HEK293 (cell line): Measurements from ENCODE around the gene CABP4.

Experiments used
- CTCF ChIA-PET: fragments of 350-600 bp; formaldehyde crosslinking; extraction: SDS; loops from one replicate; lab custom pipeline; 2021; ENCODE audit warnings: antibody characterized with exemption; lab: Yijun Ruan, JAX
- POLR2A ChIA-PET: fragments of 300-600 bp; formaldehyde crosslinking; extraction: SDS; loops from one replicate; lab custom pipeline; 2020; ENCODE audit warnings: antibody characterized with exemption, inconsistent platforms; lab: Yijun Ruan, JAX
- H3K27ac ChIP-seq: fragments of 200-500 bp; sonication (Bioruptor generic); 2 replicates; pipeline ENCODE4 v1.5.1; 2014; ENCODE audit warnings: low read depth, low read length, control low read depth, inconsistent platforms; ENCODE audit errors: extremely low read depth
- H3K36me3 ChIP-seq, 2 experiments: fragments of 200-500 bp in 1 of 2; sonication (Bioruptor generic) in 1 of 2; 1 replicate in 1 of 2; 2 replicates in 1 of 2; pipeline ENCODE4 v1.5.1; 2014 to 2017; ENCODE audit warnings: inconsistent platforms in 2 of 2, low read length in 2 of 2; ENCODE audit not compliant: control insufficient read depth in 2 of 2, insufficient read depth in 1 of 2
- H3K4me1 ChIP-seq: fragments of 200-500 bp; sonication (Bioruptor generic); 2 replicates; pipeline ENCODE4 v1.5.1; 2014; ENCODE audit warnings: mild to moderate bottlenecking, low read length, inconsistent platforms; ENCODE audit not compliant: control insufficient read depth, insufficient read depth
- H3K4me3 ChIP-seq: 2 replicates; pipeline ENCODE4 v1.5.1; 2011; ENCODE audit warnings: low read depth, mild to moderate bottlenecking, control low read depth, low read length, moderate library complexity
- H3K9me3 ChIP-seq: fragments of 200-500 bp; sonication (Bioruptor generic); 2 replicates; pipeline ENCODE4 v1.5.1; 2014; ENCODE audit warnings: low read depth, low read length, inconsistent platforms; ENCODE audit not compliant: control insufficient read depth, insufficient read depth
- GLI2 ChIP-seq: fragments of 450-650 bp; formaldehyde crosslinking; IDR thresholded peaks from 2 replicates; pipeline ENCODE4; 2017; ENCODE audit warnings: missing biosample characterization, missing genetic modification characterization, low read depth, borderline replicate concordance
- KLF1 ChIP-seq: fragments of 450-650 bp; formaldehyde crosslinking; IDR thresholded peaks from 2 replicates; pipeline ENCODE4 v1.5.1; 2016; ENCODE audit warnings: missing biosample characterization, missing genetic modification characterization
- SCRT1 ChIP-seq: fragments of 450-650 bp; formaldehyde crosslinking; IDR thresholded peaks from 2 replicates; pipeline ENCODE4 v1.5.1; 2016; ENCODE audit warnings: missing biosample characterization, missing genetic modification characterization, borderline replicate concordance
- ZBTB1 ChIP-seq: fragments of 450-650 bp; formaldehyde crosslinking; IDR thresholded peaks from 2 replicates; pipeline ENCODE4 v1.5.1; 2016; ENCODE audit warnings: missing biosample characterization, missing genetic modification characterization
- ZBTB8A ChIP-seq: fragments of 450-650 bp; formaldehyde crosslinking; IDR thresholded peaks from 2 replicates; pipeline ENCODE4 v1.5.1; 2016; ENCODE audit warnings: missing biosample characterization, missing genetic modification characterization
- ZFP3 ChIP-seq: fragments of 450-650 bp; formaldehyde crosslinking; IDR thresholded peaks from 2 replicates; pipeline ENCODE4 v1.5.1; 2016; ENCODE audit warnings: low read depth, missing biosample characterization, missing genetic modification characterization
- ZNF114 ChIP-seq: fragments of 450-650 bp; formaldehyde crosslinking; IDR thresholded peaks from 2 replicates; pipeline ENCODE4 v1.5.0; 2017; ENCODE audit warnings: missing biosample characterization, missing genetic modification characterization
- ZNF169 ChIP-seq: fragments of 450-650 bp; formaldehyde crosslinking; IDR thresholded peaks from 2 replicates; pipeline ENCODE4 v1.5.1; 2016; ENCODE audit warnings: missing biosample characterization, missing genetic modification characterization
- ZNF202 ChIP-seq: fragments of 450-650 bp; formaldehyde crosslinking; IDR thresholded peaks from 2 replicates; pipeline ENCODE4 v1.5.1; 2016; ENCODE audit warnings: missing biosample characterization, missing genetic modification characterization, borderline replicate concordance
- ZNF221 ChIP-seq: fragments of 450-650 bp; formaldehyde crosslinking; IDR thresholded peaks from 2 replicates; pipeline ENCODE4 v1.5.1; 2017; ENCODE audit warnings: missing biosample characterization, missing genetic modification characterization, borderline replicate concordance
- ZNF311 ChIP-seq: fragments of 450-650 bp; formaldehyde crosslinking; IDR thresholded peaks from 2 replicates; pipeline ENCODE4 v1.5.1; 2017; ENCODE audit warnings: missing biosample characterization, missing genetic modification characterization, borderline replicate concordance
- ZNF335 ChIP-seq: fragments of 450-650 bp; formaldehyde crosslinking; conservative IDR thresholded peaks from 2 replicates; pipeline ENCODE4 v1.5.1; 2016; ENCODE audit warnings: missing biosample characterization, missing genetic modification characterization
- ZNF354C ChIP-seq: fragments of 450-650 bp; formaldehyde crosslinking; IDR thresholded peaks from 2 replicates; pipeline ENCODE4 v1.5.1; 2016; ENCODE audit warnings: missing biosample characterization, missing genetic modification characterization, low read depth, borderline replicate concordance
- ZNF416 ChIP-seq: fragments of 450-650 bp; formaldehyde crosslinking; IDR thresholded peaks from 2 replicates; pipeline ENCODE4 v1.5.1; 2016; ENCODE audit warnings: missing biosample characterization, missing genetic modification characterization
- ZNF423 ChIP-seq: fragments of 450-650 bp; formaldehyde crosslinking; IDR thresholded peaks from 2 replicates; pipeline ENCODE4 v1.5.1; 2016; ENCODE audit warnings: missing biosample characterization, missing genetic modification characterization
- ZNF426 ChIP-seq: fragments of 450-650 bp; formaldehyde crosslinking; IDR thresholded peaks from 2 replicates; pipeline ENCODE4 v1.5.1; 2017; ENCODE audit warnings: missing biosample characterization, missing genetic modification characterization, mild to moderate bottlenecking, inconsistent platforms, moderate library complexity
- ZNF433 ChIP-seq: fragments of 450-650 bp; formaldehyde crosslinking; IDR thresholded peaks from 2 replicates; pipeline ENCODE4 v1.5.1; 2016; ENCODE audit warnings: missing biosample characterization, missing genetic modification characterization, low read depth
- ZNF560 ChIP-seq: fragments of 450-650 bp; formaldehyde crosslinking; IDR thresholded peaks from 2 replicates; pipeline ENCODE4 v1.5.1; 2017; ENCODE audit warnings: missing biosample characterization, missing genetic modification characterization, borderline replicate concordance
- ZNF677 ChIP-seq: fragments of 450-650 bp; IDR thresholded peaks from 2 replicates; pipeline ENCODE4 v1.5.0; 2018; ENCODE audit warnings: missing biosample characterization, mild to moderate bottlenecking, missing genetic modification characterization, moderate library complexity
- ZNF747 ChIP-seq: fragments of 450-650 bp; formaldehyde crosslinking; IDR thresholded peaks from 2 replicates; pipeline ENCODE4 v1.5.1; 2016; ENCODE audit warnings: missing biosample characterization, missing genetic modification characterization
- ZNF792 ChIP-seq: fragments of 450-650 bp; formaldehyde crosslinking; IDR thresholded peaks from 2 replicates; pipeline ENCODE4 v1.5.1; 2016; ENCODE audit warnings: missing biosample characterization, missing genetic modification characterization
- ZNF837 ChIP-seq: fragments of 450-650 bp; formaldehyde crosslinking; IDR thresholded peaks from 2 replicates; pipeline ENCODE4 v1.5.1; 2016; ENCODE audit warnings: missing biosample characterization, missing genetic modification characterization
- ZSCAN16 ChIP-seq: fragments of 450-650 bp; formaldehyde crosslinking; IDR thresholded peaks from 2 replicates; pipeline ENCODE4 v1.5.1; 2016; ENCODE audit warnings: missing biosample characterization, missing genetic modification characterization
- ZSCAN23 ChIP-seq: fragments of 450-650 bp; formaldehyde crosslinking; IDR thresholded peaks from 2 replicates; pipeline ENCODE4 v1.5.1; 2016; ENCODE audit warnings: missing biosample characterization, missing genetic modification characterization
- TF ChIP-seq, protein P1 (sequence below): fragments of 450-650 bp; formaldehyde crosslinking; IDR thresholded peaks from 2 replicates; pipeline ENCODE4 v1.5.1; 2016; ENCODE audit warnings: missing biosample characterization, missing genetic modification characterization
- TF ChIP-seq, protein P2 (sequence below): fragments of 450-650 bp; formaldehyde crosslinking; IDR thresholded peaks from 2 replicates; pipeline ENCODE4 v1.5.1; 2016; ENCODE audit warnings: missing biosample characterization, missing genetic modification characterization
- TF ChIP-seq, protein P3 (sequence below): fragments of 450-650 bp; formaldehyde crosslinking; IDR thresholded peaks from 2 replicates; pipeline ENCODE4 v1.5.1; 2016; ENCODE audit warnings: missing biosample characterization, missing genetic modification characterization
- TF ChIP-seq, protein P4 (sequence below): fragments of 450-650 bp; formaldehyde crosslinking; optimal IDR thresholded peaks from 2 replicates; pipeline ENCODE3; 2016; ENCODE audit warnings: missing biosample characterization, mild to moderate bottlenecking, missing genetic modification characterization

CABP4 gene

DNA sequence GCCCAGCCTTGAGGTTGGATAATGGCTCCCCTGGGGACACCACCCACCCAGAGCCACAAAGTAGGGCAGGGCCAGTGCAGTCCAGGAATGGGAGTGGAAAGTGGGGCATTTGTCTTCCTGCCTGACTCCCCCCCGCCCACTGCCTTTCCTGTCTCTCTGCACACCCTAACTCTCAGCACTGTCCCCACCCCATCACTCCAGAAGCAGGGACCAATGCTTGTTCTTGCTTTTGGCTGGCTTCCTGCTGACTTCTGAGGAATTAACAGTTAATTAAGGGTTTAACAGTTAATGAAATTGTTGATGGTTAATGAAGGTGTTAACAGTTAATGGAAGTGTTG lies 45.3 kb downstream of the CABP4 start (continued):
- TF ChIP-seq, protein P1, sequence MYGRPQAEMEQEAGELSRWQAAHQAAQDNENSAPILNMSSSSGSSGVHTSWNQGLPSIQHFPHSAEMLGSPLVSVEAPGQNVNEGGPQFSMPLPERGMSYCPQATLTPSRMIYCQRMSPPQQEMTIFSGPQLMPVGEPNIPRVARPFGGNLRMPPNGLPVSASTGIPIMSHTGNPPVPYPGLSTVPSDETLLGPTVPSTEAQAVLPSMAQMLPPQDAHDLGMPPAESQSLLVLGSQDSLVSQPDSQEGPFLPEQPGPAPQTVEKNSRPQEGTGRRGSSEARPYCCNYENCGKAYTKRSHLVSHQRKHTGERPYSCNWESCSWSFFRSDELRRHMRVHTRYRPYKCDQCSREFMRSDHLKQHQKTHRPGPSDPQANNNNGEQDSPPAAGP = 0 out of 2 replicates have a peak, but pooled peaks have one; percentile 29
- TF ChIP-seq ZNF311 (tag by site-specific recombination) = no peak
- TF ChIP-seq ZNF416 (tag by site-specific recombination) = no peak
- peak; percentile 77 for TF ChIP-seq KLF1 (tag by site-specific recombination)
- TF ChIP-seq ZNF560 (tag by site-specific recombination) = no peak
- no peak for TF ChIP-seq GLI2 (tag by site-specific recombination)
- no peak for TF ChIP-seq ZNF169 (tag by site-specific recombination)
- no peak for TF ChIP-seq ZSCAN23
- no peak for TF ChIP-seq ZNF354C (tag by site-specific recombination)
- no peak for TF ChIP-seq ZNF114
- TF ChIP-seq ZNF221 (tag by site-specific recombination) = no peak
- TF ChIP-seq, protein P2, sequence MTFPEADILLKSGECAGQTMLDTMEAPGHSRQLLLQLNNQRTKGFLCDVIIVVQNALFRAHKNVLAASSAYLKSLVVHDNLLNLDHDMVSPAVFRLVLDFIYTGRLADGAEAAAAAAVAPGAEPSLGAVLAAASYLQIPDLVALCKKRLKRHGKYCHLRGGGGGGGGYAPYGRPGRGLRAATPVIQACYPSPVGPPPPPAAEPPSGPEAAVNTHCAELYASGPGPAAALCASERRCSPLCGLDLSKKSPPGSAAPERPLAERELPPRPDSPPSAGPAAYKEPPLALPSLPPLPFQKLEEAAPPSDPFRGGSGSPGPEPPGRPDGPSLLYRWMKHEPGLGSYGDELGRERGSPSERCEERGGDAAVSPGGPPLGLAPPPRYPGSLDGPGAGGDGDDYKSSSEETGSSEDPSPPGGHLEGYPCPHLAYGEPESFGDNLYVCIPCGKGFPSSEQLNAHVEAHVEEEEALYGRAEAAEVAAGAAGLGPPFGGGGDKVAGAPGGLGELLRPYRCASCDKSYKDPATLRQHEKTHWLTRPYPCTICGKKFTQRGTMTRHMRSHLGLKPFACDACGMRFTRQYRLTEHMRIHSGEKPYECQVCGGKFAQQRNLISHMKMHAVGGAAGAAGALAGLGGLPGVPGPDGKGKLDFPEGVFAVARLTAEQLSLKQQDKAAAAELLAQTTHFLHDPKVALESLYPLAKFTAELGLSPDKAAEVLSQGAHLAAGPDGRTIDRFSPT (tag by site-specific recombination) = no peak
- no peak for TF ChIP-seq ZBTB1 (tag by site-specific recombination)

DNA sequence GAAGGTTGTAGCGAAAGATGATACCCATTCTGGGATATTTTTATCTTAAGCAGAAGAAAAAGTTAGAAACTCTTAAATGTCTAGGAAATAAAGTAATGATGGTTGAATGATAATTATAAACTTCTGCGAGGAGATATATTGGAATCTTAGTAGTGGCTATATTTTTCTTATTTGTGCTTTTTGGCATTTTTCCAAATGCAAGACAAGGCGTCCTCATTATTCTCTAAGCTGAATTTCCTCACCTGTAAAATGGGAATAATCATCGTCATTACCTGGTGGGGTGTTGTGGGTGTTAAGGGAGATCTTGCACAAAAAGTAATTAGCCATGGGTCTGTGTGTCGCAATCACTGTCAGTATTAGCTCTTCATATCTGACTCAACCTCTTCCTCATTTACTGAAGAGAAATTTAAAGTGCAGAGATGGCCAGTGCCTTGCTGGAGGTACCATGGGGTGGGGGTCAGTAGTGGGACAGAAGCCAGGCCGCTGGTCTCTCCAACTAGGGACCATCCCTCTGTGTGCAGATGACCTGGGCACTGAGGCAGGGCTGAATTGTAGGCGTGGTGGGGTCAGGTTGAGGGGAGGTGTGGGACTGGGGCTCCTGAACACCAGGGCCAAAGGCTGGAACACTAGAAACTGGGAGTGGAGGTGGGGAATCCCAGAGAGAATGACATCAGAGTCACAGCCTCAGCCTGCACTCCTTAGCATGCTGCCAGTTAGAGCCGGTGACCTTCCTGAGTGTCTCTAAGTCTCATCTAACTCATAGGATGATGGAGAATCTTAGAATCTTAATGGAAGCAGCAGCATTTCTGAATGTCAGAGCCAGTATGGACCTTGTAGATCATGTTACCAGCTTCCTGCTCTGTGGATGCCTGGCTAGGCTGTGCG lies 45.9 kb downstream of the CABP4 start:
- Histone ChIP-seq H3K4me1 (no peaks in the 10 kb centered on the region), H3K27ac (no peak overlapping the region), H3K9me3 (no peaks in the 10 kb centered on the region), H3K4me3 (no peak overlapping the region), H3K36me3 (peaks cover 0 to 61% of the 10 kb centered on the region in 2 experiments; a peak in 1 of 3 replicates)
- TF ChIP-seq ZSCAN16 (tag by site-specific recombination) = no peak
- TF ChIP-seq ZNF433 (tag by site-specific recombination) = no peak
- CTCF ChIA-PET = interaction anchor here (0.6 kb wide), 1 partner anchor 31 kb away, joined by 3 read pairs; no protein-coding TSS in a partner anchor
- POLR2A ChIA-PET = no interaction called here

DNA sequence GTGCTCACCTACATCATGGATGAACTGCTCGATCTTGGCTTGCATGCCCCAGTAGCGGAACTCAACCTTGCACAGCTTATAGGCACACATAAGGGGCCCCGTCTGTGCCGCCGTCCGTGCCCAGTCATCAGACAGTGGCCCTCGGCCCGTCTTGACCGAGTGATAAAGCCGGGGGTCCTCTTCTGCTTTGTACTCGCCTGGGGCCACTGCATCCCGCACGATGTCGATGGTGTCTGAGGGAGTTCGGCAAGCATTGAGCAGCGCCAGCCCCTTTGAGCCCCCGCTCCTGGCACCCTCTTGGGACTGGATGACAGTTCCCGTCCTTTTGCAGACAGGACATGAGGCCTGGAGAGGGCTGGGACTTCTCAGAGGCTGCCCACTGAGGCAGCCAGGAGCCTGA lies 46.7 kb downstream of the CABP4 start:
- POLR2A ChIA-PET = no interaction called here
- CTCF ChIA-PET = interaction anchor here (0.6 kb wide), 1 partner anchor 32 kb away, joined by 3 read pairs; no protein-coding TSS in a partner anchor
- Histone ChIP-seq H3K4me1 (no peaks in the 10 kb centered on the region), H3K9me3 (no peaks in the 10 kb centered on the region), H3K4me3 (no peak overlapping the region), H3K36me3 (peaks cover 0 to 61% of the 10 kb centered on the region in 2 experiments; a peak in 1 of 3 replicates), H3K27ac (no peak overlapping the region)
- TF ChIP-seq, protein P3, sequence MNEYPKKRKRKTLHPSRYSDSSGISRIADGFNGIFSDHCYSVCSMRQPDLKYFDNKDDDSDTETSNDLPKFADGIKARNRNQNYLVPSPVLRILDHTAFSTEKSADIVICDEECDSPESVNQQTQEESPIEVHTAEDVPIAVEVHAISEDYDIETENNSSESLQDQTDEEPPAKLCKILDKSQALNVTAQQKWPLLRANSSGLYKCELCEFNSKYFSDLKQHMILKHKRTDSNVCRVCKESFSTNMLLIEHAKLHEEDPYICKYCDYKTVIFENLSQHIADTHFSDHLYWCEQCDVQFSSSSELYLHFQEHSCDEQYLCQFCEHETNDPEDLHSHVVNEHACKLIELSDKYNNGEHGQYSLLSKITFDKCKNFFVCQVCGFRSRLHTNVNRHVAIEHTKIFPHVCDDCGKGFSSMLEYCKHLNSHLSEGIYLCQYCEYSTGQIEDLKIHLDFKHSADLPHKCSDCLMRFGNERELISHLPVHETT (tag by site-specific recombination) = no peak
- TF ChIP-seq ZNF426 (tag by site-specific recombination) (no peak), ZFP3 (no peak), ZNF837 (tag by site-specific recombination) (no peak), ZNF792 (tag by site-specific recombination) (no peak), ZNF335 (no peak), ZNF747 (tag by site-specific recombination) (no peak), ZNF423 (tag by site-specific recombination) (no peak), ZBTB8A (tag by site-specific recombination) (no peak), ZNF677 (tag by site-specific recombination) (no peak), SCRT1 (tag by site-specific recombination) (no peak), ZNF202 (tag by site-specific recombination) (no peak)
- TF ChIP-seq, protein P4, sequence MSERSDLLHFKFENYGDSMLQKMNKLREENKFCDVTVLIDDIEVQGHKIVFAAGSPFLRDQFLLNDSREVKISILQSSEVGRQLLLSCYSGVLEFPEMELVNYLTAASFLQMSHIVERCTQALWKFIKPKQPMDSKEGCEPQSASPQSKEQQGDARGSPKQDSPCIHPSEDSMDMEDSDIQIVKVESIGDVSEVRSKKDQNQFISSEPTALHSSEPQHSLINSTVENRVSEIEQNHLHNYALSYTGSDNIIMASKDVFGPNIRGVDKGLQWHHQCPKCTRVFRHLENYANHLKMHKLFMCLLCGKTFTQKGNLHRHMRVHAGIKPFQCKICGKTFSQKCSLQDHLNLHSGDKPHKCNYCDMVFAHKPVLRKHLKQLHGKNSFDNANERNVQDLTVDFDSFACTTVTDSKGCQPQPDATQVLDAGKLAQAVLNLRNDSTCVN (tag by site-specific recombination) = no peak
